Uterine smooth muscle cell (primary cell): ENCODE results near the gene RNASE2. TPM values are rescaled to one million over a fixed set of nuclear protein-coding genes. Genes with fewer than 3 reads are reported as not detected.

Source experiments
- total RNA-seq: library from RNA; depleted of rRNA; stranded (reverse); fragments of >200 nt; gene quantifications from 2 replicates; pipeline ENCODE4 v1.2.3, GENCODE V29; 2014

The RNASE2 gene
- total RNA-seq: not detected in 2 replicates

DNA sequence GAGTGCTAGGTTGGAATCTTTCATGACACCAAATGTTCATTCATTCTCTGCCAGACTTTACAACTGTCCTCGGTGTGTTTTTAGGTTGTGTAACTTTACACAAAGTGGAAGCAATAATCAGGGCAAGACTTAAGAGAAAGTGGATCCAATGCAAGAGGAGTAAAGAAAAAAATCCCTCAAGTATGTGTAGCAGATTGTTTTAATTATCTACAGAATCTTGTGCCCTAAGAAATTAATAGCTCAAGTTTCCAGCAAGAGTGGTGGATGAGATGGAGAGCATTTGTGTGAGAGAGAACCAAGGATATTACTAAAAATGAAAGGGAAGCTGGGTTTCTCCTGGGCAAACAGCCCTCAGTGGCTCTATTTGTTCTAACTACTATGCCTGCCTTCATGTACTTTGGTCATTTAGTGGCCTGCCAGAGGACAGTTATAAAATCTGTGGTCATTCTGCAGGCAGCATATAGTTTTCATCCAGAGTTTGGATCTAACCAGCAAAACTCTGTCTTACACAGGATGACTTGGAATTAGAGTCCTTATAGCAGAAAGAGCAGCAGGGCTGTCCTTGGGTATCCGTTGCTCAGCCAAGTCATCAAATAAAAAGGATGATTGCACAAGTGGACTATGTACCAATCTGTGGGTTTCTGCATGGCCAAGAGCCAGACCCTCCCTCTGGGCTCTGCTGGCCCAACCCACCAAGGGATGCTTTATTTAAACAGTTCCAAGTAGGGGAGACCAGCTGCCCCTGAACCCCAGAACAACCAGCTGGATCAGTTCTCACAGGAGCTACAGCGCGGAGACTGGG lies at the start of gene RNASE2:
TSS of gene RNASE2 (plus strand) at position 752 of the 802 bp plus-strand sequence. CDS start 285 bp downstream, outside the sequence.

DNA sequence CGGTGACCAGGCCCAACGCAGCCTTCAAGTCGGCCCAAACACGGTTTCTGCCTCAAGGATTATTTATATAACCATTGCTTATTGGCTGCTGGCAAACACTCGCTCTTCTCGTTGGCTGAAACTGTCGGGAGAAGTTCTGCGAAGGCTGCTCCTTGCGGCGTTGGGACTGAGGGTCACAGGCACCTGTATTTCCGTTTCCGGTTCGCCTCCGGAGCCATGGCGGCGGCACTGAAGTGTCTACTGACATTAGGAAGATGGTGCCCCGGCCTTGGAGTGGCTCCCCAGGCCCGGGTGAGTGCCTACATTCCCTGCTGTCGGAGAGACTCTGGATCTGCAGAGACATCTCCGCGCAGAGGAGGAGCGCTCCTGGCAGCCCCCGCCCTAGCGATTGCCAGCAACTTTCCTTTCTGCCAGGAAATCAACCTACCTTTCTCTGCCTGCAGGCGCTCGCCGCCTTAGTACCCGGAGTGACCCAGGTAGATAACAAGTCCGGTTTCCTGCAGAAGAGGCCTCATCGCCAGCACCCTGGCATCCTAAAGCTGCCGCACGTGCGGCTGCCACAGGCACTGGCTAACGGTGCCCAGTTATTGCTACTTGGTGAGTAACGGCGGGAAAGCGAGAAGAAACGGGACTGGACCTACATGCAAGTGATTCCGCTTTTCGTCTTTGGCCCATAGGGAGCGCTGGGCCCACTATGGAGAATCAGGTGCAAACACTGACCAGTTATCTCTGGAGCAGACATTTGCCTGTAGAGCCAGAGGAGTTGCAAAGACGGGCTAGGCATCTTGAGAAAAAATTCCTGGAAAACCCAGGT lies 34.7 kb downstream of the RNASE2 start, which contains the start of gene METTL17:
TSS of gene METTL17 (plus strand) at position 194 of the 814 bp plus-strand sequence. CDS start at position 217, 23 bp downstream.

GRCh38 chr14:20998674-20999366 lies 43.5 kb downstream of the RNASE2 start, which contains the start of gene SLC39A2:
TSS of gene SLC39A2 (plus strand) at chr14:20999293. CDS start at chr14:20999447, 154 bp downstream.

Other genes with a start within 250 kb of the RNASE2 start
- not detected in 2 replicates for gene EDDM3A, start 209.6 kb upstream of the RNASE2 start, total RNA-seq
- gene EDDM3B, start 187.1 kb upstream of the RNASE2 start, total RNA-seq: not detected in 2 replicates
- not detected in 2 replicates for gene RNASE6, start 174.2 kb upstream of the RNASE2 start, total RNA-seq
- 0.22 TPM in 1 of 2 replicates, not detected in the other for gene RNASE1, start 152.6 kb upstream of the RNASE2 start, total RNA-seq
- gene RNASE3, start 64.1 kb upstream of the RNASE2 start, total RNA-seq: not detected in 2 replicates
- 42.4 and 75.1 TPM in 2 replicates for gene METTL17, start 34.5 kb downstream of the RNASE2 start, total RNA-seq
- 0.22 TPM in 1 of 2 replicates, not detected in the other for gene SLC39A2, start 43.8 kb downstream of the RNASE2 start, total RNA-seq
- gene NDRG2, start 69.6 kb downstream of the RNASE2 start, total RNA-seq: 0.44 and 0.75 TPM in 2 replicates
- gene TPPP2, start 74.7 kb downstream of the RNASE2 start, total RNA-seq: not detected in 2 replicates
- not detected in 2 replicates for gene RNASE13, start 79.3 kb downstream of the RNASE2 start, total RNA-seq
- gene RNASE7, start 86.9 kb downstream of the RNASE2 start, total RNA-seq: not detected in 2 replicates
- not detected in 2 replicates for gene RNASE8, start 102.3 kb downstream of the RNASE2 start, total RNA-seq
- gene ARHGEF40, start 114.8 kb downstream of the RNASE2 start, total RNA-seq: 42.8 and 43.9 TPM in 2 replicates
- 2.2 and 2.5 TPM in 2 replicates for gene ZNF219, start 143.2 kb downstream of the RNASE2 start, total RNA-seq
- not detected in 2 replicates for gene TMEM253, start 145.6 kb downstream of the RNASE2 start, total RNA-seq
- gene OR5AU1, start 200.6 kb downstream of the RNASE2 start, total RNA-seq: not detected in 2 replicates